Progenitor cell of endocrine pancreas (in vitro differentiated cells): Measurements from ENCODE around the gene ZDHHC14. TPM values are rescaled to one million over a fixed set of nuclear protein-coding genes. Genes with fewer than 3 reads are reported as not detected.
"Not testable (repeated sequence)": the region's sequence is repeated elsewhere in the genome, so short reads cannot be mapped to it uniquely, and the experiment has no call there.

Experiments used
- DNase-seq: peaks from one replicate; pipeline ENCODE4 v3.0.0; 2021; ENCODE audit warnings: low spot score; ENCODE audit not compliant: unreplicated experiment
- H3K27ac Mint-ChIP-seq: 2 replicates; pipeline ENCODE4 v1.8.0; 2021; ENCODE audit warnings: mild to moderate bottlenecking, moderate library complexity, mixed read lengths
- H3K27me3 Mint-ChIP-seq: 2 replicates; pipeline ENCODE4 v1.8.0; 2021; ENCODE audit warnings: mixed read lengths
- H3K36me3 Mint-ChIP-seq: 2 replicates; pipeline ENCODE4 v1.8.0; 2022; ENCODE audit warnings: mixed read lengths; ENCODE audit not compliant: insufficient read depth
- H3K4me1 Mint-ChIP-seq: 2 replicates; pipeline ENCODE4 v1.8.0; 2021; ENCODE audit warnings: low read depth, mixed read lengths
- H3K4me3 Mint-ChIP-seq: 2 replicates; pipeline ENCODE4 v1.8.0; 2021; ENCODE audit warnings: low read depth, mild to moderate bottlenecking, moderate library complexity, mixed read lengths
- H3K9me3 Mint-ChIP-seq: 2 replicates; pipeline ENCODE4 v1.8.0; 2021; ENCODE audit warnings: low read depth, mixed read lengths
- total RNA-seq: library from RNA; stranded (reverse); gene quantifications from 2 replicates; pipeline ENCODE4 v1.2.1, GENCODE V29; 2021
- TF ChIP-seq, protein P1 (sequence below): fragments of 200-600 bp; sonication (generic); IDR thresholded peaks from one replicate; pipeline ENCODE4 v1.5.0; 2021; ENCODE audit warnings: antibody characterized with exemption, mild to moderate bottlenecking; ENCODE audit not compliant: unreplicated experiment

The ZDHHC14 gene
- total RNA-seq, 1 donor from 2014 or later, result 9.0 TPM

DNA sequence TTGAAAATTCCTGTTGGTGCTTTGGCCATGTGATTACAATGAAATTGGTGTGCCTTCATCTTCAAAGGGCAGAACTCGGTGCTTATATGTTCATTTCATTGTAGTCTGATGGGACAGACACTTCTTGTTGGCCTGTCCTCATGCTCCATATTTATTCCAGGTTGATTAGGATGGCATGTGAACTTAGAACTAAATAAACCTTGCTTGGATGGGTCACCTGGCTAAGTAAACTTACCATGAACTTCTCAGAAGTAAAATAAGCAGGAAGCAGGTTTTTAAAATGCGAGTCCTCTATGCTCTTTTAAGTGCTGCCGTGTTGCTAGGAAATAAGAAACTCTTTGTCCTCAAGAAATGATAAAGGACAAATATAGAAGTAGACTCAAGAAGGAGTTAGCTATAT lies 26.7 kb downstream of the ZDHHC14 start:
- H3K27ac Mint-ChIP-seq, result no peak overlapping the region
- H3K4me1 Mint-ChIP-seq, result peaks cover 4% of the 10 kb centered on the region

DNA sequence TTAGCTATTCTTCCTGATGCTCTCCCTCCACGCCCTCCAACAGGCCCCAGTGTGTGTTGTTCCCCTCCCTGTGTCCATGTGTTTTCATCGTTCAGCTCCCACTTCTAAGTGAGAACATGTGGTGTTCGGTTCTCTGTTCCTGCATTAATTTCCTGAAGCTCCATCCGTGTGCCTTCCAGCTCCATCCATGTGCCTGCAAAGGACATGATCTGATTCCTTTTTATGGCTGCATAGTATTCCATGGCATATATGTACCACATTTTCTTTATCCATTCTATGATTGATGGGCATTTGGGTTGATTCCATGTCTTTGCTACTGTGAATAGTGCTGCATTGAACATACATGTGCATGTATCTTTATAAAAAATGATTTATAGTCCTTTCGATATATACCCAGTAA lies 27.4 kb downstream of the ZDHHC14 start:
- H3K27me3 Mint-ChIP-seq, H3K36me3 Mint-ChIP-seq, H3K9me3 Mint-ChIP-seq, DNase-seq, H3K4me3 Mint-ChIP-seq, H3K27ac Mint-ChIP-seq, H3K4me1 Mint-ChIP-seq: not testable (repeated sequence)

More for the DNA sequence above, 26.7 kb downstream of the ZDHHC14 start:
- Mint-ChIP-seq H3K4me3 (no peak overlapping the region), H3K36me3 (no peaks in the 10 kb centered on the region), H3K9me3 (peaks cover 5% of the 10 kb centered on the region), H3K27me3 (no peaks in the 10 kb centered on the region)
- DNase-seq, result no peak
- TF ChIP-seq, protein P1, sequence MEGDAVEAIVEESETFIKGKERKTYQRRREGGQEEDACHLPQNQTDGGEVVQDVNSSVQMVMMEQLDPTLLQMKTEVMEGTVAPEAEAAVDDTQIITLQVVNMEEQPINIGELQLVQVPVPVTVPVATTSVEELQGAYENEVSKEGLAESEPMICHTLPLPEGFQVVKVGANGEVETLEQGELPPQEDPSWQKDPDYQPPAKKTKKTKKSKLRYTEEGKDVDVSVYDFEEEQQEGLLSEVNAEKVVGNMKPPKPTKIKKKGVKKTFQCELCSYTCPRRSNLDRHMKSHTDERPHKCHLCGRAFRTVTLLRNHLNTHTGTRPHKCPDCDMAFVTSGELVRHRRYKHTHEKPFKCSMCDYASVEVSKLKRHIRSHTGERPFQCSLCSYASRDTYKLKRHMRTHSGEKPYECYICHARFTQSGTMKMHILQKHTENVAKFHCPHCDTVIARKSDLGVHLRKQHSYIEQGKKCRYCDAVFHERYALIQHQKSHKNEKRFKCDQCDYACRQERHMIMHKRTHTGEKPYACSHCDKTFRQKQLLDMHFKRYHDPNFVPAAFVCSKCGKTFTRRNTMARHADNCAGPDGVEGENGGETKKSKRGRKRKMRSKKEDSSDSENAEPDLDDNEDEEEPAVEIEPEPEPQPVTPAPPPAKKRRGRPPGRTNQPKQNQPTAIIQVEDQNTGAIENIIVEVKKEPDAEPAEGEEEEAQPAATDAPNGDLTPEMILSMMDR, result no peak

DNA sequence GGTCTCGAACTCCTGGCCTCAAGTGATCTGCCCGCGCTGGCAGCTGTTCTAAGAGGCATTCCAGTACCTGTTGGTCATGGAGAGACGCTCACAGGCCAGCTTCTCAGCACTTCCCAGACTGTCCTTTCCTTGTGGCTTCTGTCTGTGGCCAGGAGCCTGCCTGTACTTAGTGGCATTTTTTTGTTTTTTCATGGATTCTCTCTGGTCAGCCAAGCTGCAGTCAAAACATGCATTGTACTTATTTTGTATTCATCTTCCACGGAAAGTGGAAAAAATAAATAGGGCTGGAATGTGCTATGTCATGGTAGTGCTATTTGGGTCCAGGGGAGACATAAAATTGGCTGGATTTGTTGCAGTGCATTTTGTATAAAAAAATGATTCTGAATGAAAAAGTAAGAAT lies 29.1 kb downstream of the ZDHHC14 start:
- H3K4me1 Mint-ChIP-seq, result peaks cover 4% of the 10 kb centered on the region
- TF ChIP-seq, protein P1, result no peak
- no peaks in the 10 kb centered on the region for H3K36me3 Mint-ChIP-seq
- no peak overlapping the region for H3K4me3 Mint-ChIP-seq
- no peak for DNase-seq
- no peaks in the 10 kb centered on the region for H3K27me3 Mint-ChIP-seq
- peaks cover 5% of the 10 kb centered on the region for H3K9me3 Mint-ChIP-seq
- no peak overlapping the region for H3K27ac Mint-ChIP-seq

DNA sequence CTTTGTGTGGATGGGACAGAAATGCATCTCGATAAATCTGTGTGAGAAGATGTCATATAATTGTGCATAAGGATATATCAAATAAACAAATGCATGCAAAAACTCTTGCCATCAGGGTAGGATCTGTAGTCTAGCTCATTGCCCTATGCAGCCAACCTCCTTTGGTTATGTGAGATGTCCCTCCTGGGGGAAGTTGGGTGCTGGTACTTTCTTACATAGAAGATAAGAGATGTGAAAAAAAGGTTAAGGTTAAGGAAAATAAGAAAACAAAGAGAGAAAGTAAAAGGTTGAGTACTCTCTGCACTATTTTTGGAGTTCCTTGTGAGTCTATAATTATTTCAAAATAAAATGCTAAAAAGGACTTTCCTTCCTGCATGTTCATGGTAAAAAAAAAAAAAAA lies 30.4 kb downstream of the ZDHHC14 start:
- Mint-ChIP-seq H3K27ac (no peak overlapping the region), H3K36me3 (no peaks in the 10 kb centered on the region), H3K4me3 (no peak overlapping the region), H3K4me1 (peaks cover 4% of the 10 kb centered on the region), H3K27me3 (no peaks in the 10 kb centered on the region), H3K9me3 (peaks cover 5% of the 10 kb centered on the region)
- TF ChIP-seq, protein P1, result no peak
- DNase-seq, result no peak

DNA sequence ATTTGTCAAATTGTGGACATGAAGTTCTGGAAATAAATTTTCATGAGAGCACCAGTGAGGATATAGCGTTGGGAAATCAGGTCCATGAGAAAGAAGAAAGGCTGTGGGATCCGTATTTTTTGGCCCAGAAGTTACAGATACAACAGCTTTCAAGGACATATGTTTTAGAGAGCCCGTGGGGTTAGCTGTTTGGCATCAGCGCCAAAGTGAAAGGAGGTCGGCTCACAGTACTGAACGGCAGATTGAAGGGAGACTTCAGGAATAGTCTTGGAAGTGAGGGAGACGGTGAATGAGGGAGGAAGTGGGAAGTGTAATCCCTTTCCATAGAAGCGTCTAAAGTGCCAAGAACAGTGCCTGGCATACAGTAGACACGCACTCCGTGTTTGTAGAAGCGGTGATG lies 31.8 kb downstream of the ZDHHC14 start:
- H3K4me3 Mint-ChIP-seq, result no peak overlapping the region
- no peaks in the 10 kb centered on the region for H3K27me3 Mint-ChIP-seq
- H3K27ac Mint-ChIP-seq, result no peak overlapping the region
- H3K4me1 Mint-ChIP-seq, result peaks cover under 1% of the 10 kb centered on the region
- TF ChIP-seq, protein P1, result no peak
- H3K9me3 Mint-ChIP-seq, result peaks cover 5% of the 10 kb centered on the region
- DNase-seq, result no peak
- H3K36me3 Mint-ChIP-seq, result no peaks in the 10 kb centered on the region

DNA sequence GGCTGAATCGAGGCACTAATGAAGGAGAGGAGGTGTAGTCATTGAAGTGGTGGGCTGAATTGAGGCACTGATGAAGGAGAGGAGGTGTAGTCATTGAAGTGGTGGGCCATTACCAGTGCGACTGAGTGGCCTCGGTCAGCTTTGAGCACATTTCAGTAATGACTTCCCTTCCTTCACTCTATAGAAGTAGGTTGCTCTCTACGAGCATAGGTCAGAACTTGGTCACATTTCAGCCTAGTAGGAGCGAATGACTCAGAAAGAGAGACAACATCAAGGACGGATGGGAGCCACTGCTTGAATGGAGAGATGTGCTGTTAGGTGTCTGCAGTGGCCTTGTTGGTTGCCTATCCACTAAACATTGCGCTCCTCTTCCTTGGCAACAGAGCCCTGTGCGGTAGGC lies 39.5 kb downstream of the ZDHHC14 start:
- TF ChIP-seq, protein P1, result no peak
- H3K36me3 Mint-ChIP-seq, result peaks cover 3% of the 10 kb centered on the region
- no peaks in the 10 kb centered on the region for H3K27me3 Mint-ChIP-seq
- peaks cover 23% of the 10 kb centered on the region for H3K4me1 Mint-ChIP-seq
- H3K4me3 Mint-ChIP-seq, result no peak overlapping the region
- DNase-seq, result no peak
- no peak overlapping the region for H3K27ac Mint-ChIP-seq
- H3K9me3 Mint-ChIP-seq, result peaks cover 6% of the 10 kb centered on the region
